DMS53 treated with DMSO at 0.1 percent for 48 hours (cell line): ENCODE data around the gene FOXL3.

ENCODE experiments used
- DNase-seq: peaks from one replicate; lab custom pipeline; 2025; ENCODE audit not compliant: unreplicated experiment; lab: John Stamatoyannopoulos, UW

FOXL3 gene

GRCh38 chr7:265998-266850 lies 23.7 kb upstream of the FOXL3 start:
- DNase-seq = no peak

DNA sequence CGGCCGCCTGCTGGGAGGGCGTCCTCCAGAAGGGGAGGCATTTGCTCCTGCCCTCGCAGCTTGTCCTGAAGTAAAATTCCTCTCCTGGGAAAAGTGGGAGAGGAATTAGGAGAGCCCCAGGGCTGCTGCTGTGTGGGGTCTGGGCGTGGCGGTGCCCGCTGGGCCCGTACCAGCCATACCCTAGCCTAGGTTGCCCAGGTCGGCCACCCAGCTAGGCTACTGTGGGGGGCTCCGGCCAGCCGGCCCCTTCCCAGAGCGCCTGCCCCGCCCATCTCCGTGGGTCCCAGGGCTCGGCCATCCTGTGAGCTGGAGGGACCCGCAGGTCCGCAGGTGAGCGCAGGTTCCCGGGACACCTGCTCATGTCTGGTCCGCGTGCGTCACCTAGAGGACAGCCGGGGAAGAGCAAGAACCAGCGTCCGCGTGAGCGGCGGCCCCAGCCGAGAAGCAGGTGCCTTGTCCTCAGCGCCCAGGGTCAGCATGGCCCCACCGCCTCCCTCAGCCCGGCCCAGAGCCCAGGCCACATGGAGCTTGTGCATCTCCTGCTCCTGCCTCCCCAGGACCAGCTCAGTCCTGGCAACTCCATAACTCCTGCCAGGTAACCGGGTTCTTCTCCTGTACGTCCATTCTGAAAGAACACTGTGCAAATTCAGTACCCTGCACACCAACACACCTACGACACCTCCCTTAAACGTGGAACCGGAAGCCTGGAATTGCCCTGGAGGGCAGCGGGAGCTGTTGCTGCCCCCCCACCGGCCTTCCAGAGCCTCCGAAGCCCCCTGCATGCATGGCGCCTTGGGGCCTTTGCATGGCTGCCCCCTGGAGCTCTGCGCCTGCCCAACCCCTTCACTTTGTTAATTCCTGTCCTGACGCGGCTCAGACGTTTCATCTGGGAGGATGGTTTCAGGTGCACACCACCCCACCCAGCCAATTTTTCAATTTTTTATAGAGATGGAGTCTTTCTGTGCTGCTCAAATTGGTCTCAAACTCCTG lies 22.8 kb upstream of the FOXL3 start:
- DNase-seq = no peak

DNA sequence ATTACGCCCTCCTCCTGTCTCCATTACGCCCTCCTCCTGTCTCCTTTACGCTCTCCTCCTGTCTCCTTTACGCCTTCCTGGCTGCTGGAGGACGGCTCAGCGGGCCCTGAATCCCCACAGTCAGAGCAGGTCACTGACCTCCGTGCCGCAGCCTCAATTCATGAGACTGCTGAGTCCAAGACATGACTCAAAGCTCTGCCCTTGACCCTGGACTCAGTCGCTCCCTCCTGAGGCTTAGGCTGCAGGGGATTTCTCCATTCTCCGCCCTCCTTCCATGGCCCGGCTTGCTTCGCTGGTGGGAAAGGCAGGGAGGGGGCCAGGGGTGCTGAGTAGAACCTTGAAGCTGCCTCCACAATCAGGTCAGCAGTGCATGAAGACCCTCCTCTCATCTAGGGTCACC lies 21.0 kb upstream of the FOXL3 start:
- no peak for DNase-seq

DNA sequence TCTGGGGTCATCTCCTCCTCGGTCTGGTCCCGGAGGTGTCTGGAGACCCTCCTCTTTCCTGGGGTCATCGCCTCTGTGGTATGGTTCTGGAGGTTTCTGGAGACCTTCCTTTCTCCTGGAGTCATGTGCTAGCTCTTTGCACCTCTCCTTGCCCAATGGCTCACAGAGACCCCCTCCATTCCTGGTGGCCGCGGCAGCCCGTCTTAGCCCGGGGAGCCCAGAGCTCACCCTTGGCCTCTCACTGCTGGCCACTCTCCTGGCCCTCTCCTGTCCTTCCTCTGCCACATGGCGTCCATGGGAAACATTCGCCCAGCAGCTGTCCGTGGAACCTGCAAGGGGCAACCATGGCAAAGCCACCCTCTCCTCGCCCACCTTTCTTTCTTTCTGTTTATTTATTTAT lies 20.2 kb upstream of the FOXL3 start:
- DNase-seq = no peak

GRCh38 chr7:270351-270983 lies 19.5 kb upstream of the FOXL3 start:
- DNase-seq = no peak

- DNase-seq = no peak
Measured at GRCh38 chr7:271266-272107, 18.5 kb upstream of the FOXL3 start.

DNA sequence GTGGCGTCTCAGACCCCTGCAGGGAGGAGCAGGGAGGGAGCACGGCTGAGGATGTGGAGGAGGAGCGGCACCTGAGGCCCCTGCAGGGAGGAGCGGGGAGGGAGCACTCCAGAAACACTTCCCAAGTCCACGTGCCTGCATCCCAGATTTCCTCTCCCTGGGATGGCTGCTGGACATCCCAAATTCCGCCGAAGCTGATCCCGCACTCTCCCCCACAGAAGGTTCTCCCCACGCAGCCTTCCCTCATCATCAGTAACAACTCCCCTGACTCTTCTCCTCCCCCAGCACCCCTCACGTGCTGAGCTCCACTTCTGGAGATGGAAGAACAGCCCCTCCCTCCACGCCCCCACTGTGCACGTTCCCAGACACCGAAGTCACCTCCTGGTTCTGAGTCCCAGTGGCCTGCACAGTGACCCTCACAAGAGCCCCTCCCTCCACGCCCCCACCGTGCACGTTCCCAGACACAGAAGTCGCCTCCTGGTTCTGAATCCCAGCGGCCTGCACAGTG lies 17.8 kb upstream of the FOXL3 start:
- no peak for DNase-seq

GRCh38 chr7:272631-273030 lies 17.3 kb upstream of the FOXL3 start:
- no peak for DNase-seq

DNA sequence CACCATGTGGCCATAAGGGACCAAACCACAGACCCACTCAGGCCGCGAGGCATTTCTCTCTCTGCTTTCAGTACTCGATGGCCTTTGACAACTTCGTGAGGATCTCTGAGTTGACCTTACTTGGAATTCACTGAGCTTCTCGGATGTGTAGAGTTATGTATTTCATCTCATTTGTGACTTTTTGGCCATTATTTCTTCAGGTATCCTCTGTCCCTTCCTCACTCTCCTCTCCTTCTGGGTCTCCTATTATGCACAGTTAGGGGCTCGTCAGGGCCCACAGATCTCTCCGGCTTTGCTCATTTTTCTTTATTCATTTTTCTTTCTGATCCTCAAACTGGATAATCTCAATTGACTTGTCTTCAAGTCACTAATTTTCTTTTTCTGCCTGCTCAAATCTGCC lies 16.6 kb upstream of the FOXL3 start:
- DNase-seq = no peak

DNA sequence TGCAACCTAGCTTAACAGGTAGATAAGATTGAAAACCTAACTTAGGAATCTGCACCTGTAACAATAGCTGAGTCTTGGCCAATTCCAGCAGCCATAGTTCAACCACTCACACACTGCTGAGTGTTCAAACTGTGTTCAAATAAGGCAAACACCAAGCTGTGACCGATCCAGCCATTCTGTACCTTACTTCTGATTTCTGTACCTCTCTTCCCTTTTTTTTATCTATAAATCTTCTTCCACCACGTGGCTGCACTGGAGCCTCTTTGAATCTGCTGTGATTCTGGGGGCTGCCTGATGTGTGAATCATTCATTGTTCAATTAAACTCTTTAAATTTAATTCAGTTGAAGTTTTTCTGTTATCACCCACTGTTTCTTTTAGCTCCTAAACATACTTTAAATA lies 15.7 kb upstream of the FOXL3 start:
- no peak for DNase-seq

- no peak for DNase-seq
Measured at GRCh38 chr7:276230-276835, 13.6 kb upstream of the FOXL3 start.

DNA sequence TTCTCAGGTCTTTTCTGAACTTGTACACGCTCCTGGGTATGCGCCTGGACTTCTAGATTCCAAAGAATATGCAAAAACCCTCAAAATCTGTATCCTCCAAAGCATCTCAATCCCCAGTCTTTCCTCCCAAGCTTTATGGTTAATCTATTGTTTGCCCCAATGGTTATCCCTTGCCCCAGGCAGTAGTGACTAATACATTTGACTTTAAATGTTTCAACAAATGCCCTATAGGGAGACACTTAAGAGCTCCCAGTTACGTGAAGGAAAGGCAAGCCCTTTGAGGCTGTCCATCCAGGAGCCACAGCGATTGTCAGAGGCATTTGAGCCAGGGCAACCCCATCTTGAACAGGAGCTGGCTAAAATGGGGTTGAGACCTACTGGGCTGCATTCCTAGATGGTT lies 12.7 kb upstream of the FOXL3 start:
- DNase-seq = no peak

- no peak for DNase-seq
Measured at GRCh38 chr7:278081-278480, 11.9 kb upstream of the FOXL3 start.

DNA sequence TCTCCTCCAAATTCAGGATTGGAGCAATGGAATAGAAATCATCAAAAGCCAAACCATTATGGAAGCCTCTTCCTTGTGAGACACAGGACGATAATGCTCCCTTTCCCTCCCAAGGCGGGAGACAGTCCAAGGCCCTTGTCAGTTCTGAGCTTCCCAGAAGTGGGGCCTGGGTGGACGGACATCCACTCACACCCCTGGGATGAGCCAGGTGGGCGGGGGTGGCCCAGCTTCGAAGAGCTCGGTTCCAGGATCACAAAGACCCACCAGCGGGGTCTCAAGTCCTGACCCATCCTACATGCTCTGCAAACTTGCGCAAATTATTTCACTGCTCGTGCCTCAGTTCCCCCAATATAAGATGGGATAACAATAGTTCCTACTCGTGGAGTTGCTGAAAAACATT lies 10.1 kb upstream of the FOXL3 start:
- no peak for DNase-seq

- DNase-seq = no peak
Measured at GRCh38 chr7:280461-280860, 9.5 kb upstream of the FOXL3 start.

DNA sequence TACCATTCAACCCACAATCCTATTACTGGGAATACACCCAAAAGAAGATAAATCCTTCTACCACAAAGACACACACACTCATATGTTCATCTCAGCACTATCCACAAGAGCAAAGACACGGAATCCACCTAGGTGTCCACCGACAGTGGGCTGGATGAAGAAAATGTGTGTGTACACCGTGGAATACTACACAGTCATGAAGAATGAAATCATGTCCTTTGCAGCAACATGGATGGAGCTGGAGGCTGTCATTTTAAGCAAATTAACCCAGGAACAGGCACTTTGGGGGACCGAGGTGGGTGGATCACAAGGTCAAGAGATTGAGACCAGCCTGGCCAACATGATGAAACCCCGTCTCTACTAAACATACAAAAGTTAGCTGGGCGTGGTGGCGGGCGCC lies 8.3 kb upstream of the FOXL3 start:
- DNase-seq = no peak

DNA sequence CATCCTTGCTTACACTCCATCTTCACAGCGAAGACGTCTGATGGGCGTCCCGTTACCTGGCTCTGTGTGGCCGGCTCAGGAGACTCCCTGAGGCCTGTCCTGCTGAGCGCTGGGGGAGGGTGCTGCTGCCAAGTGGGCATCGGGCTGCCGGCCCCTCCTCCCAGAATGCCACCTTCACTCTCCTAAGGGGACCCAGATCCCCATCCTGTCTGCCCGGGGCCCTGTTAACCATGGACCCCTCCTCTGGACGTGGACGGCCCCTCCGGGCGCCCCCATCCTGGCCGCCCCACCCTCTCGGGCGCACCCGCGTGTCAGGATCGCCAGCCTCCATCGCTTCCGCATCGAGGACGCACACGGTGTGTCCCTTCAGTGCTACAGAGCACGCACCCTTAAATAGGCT lies 7.3 kb upstream of the FOXL3 start:
- DNase-seq = no peak

DNA sequence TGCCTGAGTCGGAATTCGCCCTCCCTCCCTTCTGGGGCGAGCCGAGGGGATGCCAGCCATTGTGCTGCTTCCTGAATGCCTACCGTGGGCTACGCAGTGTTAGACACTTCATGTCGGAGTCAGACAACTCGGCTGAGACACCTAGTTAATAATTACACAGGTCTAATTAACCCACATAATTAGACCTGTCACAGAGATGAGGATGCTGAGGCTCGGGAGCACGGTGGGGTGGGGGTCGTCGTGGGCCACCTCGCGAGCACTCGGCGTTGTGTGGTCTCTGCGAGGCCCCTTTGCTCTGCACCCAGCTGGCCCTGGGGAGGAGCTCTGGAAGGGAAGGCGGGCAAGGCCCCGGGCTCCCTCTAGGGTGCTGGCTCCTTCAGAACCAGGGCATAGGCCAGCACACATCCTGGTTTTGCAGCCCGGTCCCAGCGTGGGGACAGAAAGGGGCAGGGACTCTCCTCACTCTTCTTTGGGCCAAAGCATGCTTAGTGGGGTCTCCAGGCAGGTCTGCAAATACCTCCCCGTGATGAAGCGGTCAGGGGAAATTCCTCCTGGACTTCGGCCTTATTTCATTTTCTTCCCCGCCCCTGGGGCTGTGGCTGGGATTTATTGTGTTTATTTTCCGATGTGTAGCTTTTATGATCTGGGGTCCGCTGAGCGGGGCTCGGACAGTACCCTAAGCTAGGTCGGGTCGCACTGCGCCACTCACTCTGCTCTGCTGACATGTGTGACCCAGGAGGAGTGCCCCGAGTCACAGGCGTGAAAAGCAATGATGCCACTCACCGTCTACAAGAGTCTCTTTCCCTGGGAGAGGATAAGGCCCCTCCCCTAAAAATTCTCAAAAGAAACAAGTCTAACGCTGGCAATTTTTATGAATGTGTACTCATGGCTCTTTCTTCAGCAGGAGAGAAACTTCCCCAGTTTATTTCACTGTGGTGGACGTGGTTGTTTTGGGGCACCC lies 4.9 kb upstream of the FOXL3 start:
- no peak for DNase-seq

- no peak for DNase-seq
Measured at GRCh38 chr7:285731-286130, 4.2 kb upstream of the FOXL3 start.
